GM12878 (cell line): ENCODE results near the gene ABL2. TPM values are rescaled to one million over a fixed set of nuclear protein-coding genes. Genes with fewer than 3 reads are reported as not detected.
A peak's percentile ranks its signal among the peaks of the same experiment; 100 is the strongest.
"Not testable (repeated sequence)": the region's sequence is repeated elsewhere in the genome, so short reads cannot be mapped to it uniquely, and the experiment has no call there.

Experiments used
- ATAC-seq: fragments of 200-7000 bp; cut with Tn5 transposase; 3 replicates; pipeline ENCODE4 v1.9.1; 2020; ENCODE audit warnings: mild to moderate bottlenecking, moderate library complexity
- BruUV-seq: library from RNA; stranded (reverse); fragments of 400-500 nt; replicated peaks from 2 replicates; lab custom pipeline; 2021; lab: Mats Ljungman, UMichigan
- CTCF ChIA-PET: fragments of 300-600 bp; sonication (Branson Sonifier 250); formaldehyde crosslinking; extraction: SDS; loops from one replicate; lab custom pipeline; 2021; ENCODE audit warnings: inconsistent platforms; lab: Yijun Ruan, JAX
- POLR2A ChIA-PET: fragments of 350-600 bp; formaldehyde crosslinking; extraction: SDS; loops from one replicate; lab custom pipeline; 2021; ENCODE audit warnings: inconsistent platforms; lab: Charles Lee
- RAD21 ChIA-PET: fragments of 300-600 bp; sonication (Branson Sonifier 250); formaldehyde crosslinking; loops from one replicate; lab custom pipeline; 2023; ENCODE audit warnings: antibody characterized with exemption; ENCODE audit not compliant: unreplicated experiment; lab: Charles Lee
- SMC1A ChIA-PET: fragments of 300-600 bp; sonication (Branson Sonifier 250); formaldehyde crosslinking; loops from one replicate; lab custom pipeline; 2023; ENCODE audit not compliant: unreplicated experiment, uncharacterized antibody; lab: Charles Lee
- DNase-seq: peaks from one replicate; pipeline ENCODE4 v3.0.0-alpha.2; 2011; ENCODE audit warnings: low read depth, low spot score
- FAIRE-seq: peaks from 3 replicates; lab custom pipeline; 2011; peaks lifted over from hg19 to GRCh38; lab: Jason Lieb, UNC
- H2AFZ ChIP-seq: 2 replicates; pipeline ENCODE4 v1.6.0; 2011; ENCODE audit warnings: low read depth, low read length, control low read depth; ENCODE audit not compliant: control insufficient read depth
- H3K27ac ChIP-seq: 2 replicates; pipeline ENCODE4 v1.5.1; 2011; ENCODE audit warnings: control low read depth; ENCODE audit not compliant: control insufficient read depth, insufficient read depth
- H3K27me3 ChIP-seq, 2 experiments: replicated peaks in 1 of 2; 2 replicates each; pipeline versions ENCODE4 v1.6.0 to v1.6.1; 2011; ENCODE audit warnings: low read length in 1 of 2; ENCODE audit not compliant: control insufficient read depth in 2 of 2, insufficient read depth in 2 of 2
- H3K36me3 ChIP-seq, 2 experiments: 2 replicates each; pipeline ENCODE4 v1.5.1; 2011; ENCODE audit warnings: low read length in 1 of 2; ENCODE audit not compliant: control insufficient read depth in 2 of 2, insufficient read depth in 2 of 2
- H3K4me1 ChIP-seq: 2 replicates; pipeline ENCODE4 v1.6.1; 2011; ENCODE audit warnings: mild to moderate bottlenecking, low read length, moderate library complexity, mixed read lengths; ENCODE audit not compliant: control insufficient read depth, insufficient read depth
- H3K4me2 ChIP-seq: 2 replicates; pipeline ENCODE4 v1.6.0; 2011; ENCODE audit warnings: control low read depth; ENCODE audit not compliant: control insufficient read depth, insufficient read depth
- H3K4me3 ChIP-seq: fragments of 200-600 bp; sonication (generic); 2 replicates; pipeline ENCODE4 v1.5.1; 2016
- H3K79me2 ChIP-seq: 2 replicates; pipeline ENCODE4 v1.6.0; 2011; ENCODE audit warnings: low read length; ENCODE audit not compliant: control insufficient read depth, insufficient read depth
- H3K9ac ChIP-seq: 2 replicates; pipeline ENCODE4 v1.8.0; 2011; ENCODE audit warnings: low read length, control low read depth, mixed read lengths; ENCODE audit not compliant: control insufficient read depth, insufficient read depth
- H3K9me3 ChIP-seq: replicated peaks from 3 replicates; pipeline ENCODE4 v1.5.1; 2011; ENCODE audit warnings: mild to moderate bottlenecking, low read length; ENCODE audit not compliant: control insufficient read depth, insufficient read depth
- H4K20me1 ChIP-seq: 2 replicates; pipeline ENCODE4 v1.6.0; 2011; ENCODE audit not compliant: control insufficient read depth, insufficient read depth
- ATF7 ChIP-seq: fragments of 450-650 bp; IDR thresholded peaks from 2 replicates; pipeline ENCODE4 v1.6.1; 2016; ENCODE audit warnings: low read depth, mild to moderate bottlenecking
- BHLHE40 ChIP-seq, 2 experiments: fragments of 450-650 bp in 1 of 2; IDR thresholded peaks; 2 replicates each; pipeline ENCODE4 v1.6.1; 2011 to 2017; ENCODE audit warnings: low read depth in 2 of 2, borderline replicate concordance in 1 of 2, improper control_type of control experiment in 1 of 2, low read length in 1 of 2, mild to moderate bottlenecking in 1 of 2
- CBX3 ChIP-seq: fragments of 200-600 bp; sonication (generic); IDR thresholded peaks from 2 replicates; pipeline ENCODE4 v1.6.1; 2016; ENCODE audit warnings: low read depth, borderline replicate concordance
- EZH2 ChIP-seq: IDR thresholded peaks from 2 replicates; pipeline ENCODE4 v1.6.1; 2012; ENCODE audit warnings: low read depth, mild to moderate bottlenecking, control low read depth, inconsistent platforms, low read length, borderline replicate concordance; ENCODE audit not compliant: control insufficient read depth
- FOXK2 ChIP-seq: fragments of 450-650 bp; IDR thresholded peaks from 2 replicates; pipeline ENCODE4 v1.6.1; 2017; ENCODE audit warnings: mild to moderate bottlenecking, moderate library complexity
- IKZF2 ChIP-seq, 2 experiments: fragments of 450-650 bp; IDR thresholded peaks; 2 replicates each; pipeline ENCODE4 v1.6.1; 2017; ENCODE audit warnings: mild to moderate bottlenecking in 2 of 2, moderate library complexity in 2 of 2
- MLLT1 ChIP-seq: fragments of 450-650 bp; IDR thresholded peaks from 2 replicates; pipeline ENCODE4 v1.6.1; 2016; ENCODE audit warnings: mild to moderate bottlenecking
- NBN ChIP-seq: fragments of 450-650 bp; IDR thresholded peaks from 2 replicates; pipeline ENCODE4 v1.6.1; 2016
- PKNOX1 ChIP-seq: fragments of 450-650 bp; IDR thresholded peaks from 2 replicates; pipeline ENCODE4 v1.6.1; 2016; ENCODE audit warnings: mild to moderate bottlenecking
- PML ChIP-seq: IDR thresholded peaks from 2 replicates; pipeline ENCODE4 v1.6.1; 2012; ENCODE audit warnings: low read length, inconsistent platforms
- POU2F2 ChIP-seq: IDR thresholded peaks from 3 replicates; pipeline ENCODE4 v1.6.1; 2011; ENCODE audit warnings: low read depth, mild to moderate bottlenecking, low read length, borderline replicate concordance
- SIN3A ChIP-seq: IDR thresholded peaks from 2 replicates; pipeline ENCODE4 v1.6.1; 2012; ENCODE audit warnings: low read depth, low read length, improper control_type of control experiment
- WGBS: methylation state at CpG from one replicate; pipeline ENCODE4 v1.1.6; 2016; ENCODE audit warnings: low lambda C conversion rate; ENCODE audit not compliant: insufficient replicate concordance, insufficient coverage; ENCODE audit errors: missing lambda C conversion rate; 5-methylcytosine and 5-hydroxymethylcytosine counted together
- in situ Hi-C: fragments of 300-500 bp; cut with MboI; formaldehyde crosslinking; loops from 9 replicates; pipeline ENCODE4 v1.14.3; 2018; ENCODE audit warnings: mixed read lengths
- intact Hi-C: fragments of 100-400 bp; cut with micrococcal nuclease; formaldehyde crosslinking; loops from one replicate; pipeline ENCODE4 v1.14.2; 2022; ENCODE audit not compliant: unreplicated experiment
- polyA plus RNA-seq, 11 experiments: library from polyadenylated mRNA; depleted of rRNA in 4 of 11; unstranded in 6 of 11; stranded (reverse) in 5 of 11; fragments of >200 nt; fragmentation: Nextera tagmentation in 4 of 11; fragmentation: Illumina TruSeq in 1 of 11; extraction: Ambion mirVana in 4 of 11; extraction: Trizol in 1 of 11; gene quantifications; 1 replicate in 1 of 11; 2 replicates in 10 of 11; pipeline versions ENCODE4 v1.2.1 to v1.2.3, GENCODE V29; 2011 to 2016; ENCODE audit warnings: inconsistent platforms in 2 of 11, missing spikeins in 2 of 11, low read depth in 1 of 11
- total RNA-seq, 4 experiments: library from RNA; depleted of rRNA in 3 of 4; stranded (reverse); fragments of >200 nt in 3 of 4; fragmentation: Illumina TruSeq in 1 of 4; extraction: Trizol in 1 of 4; gene quantifications; 2 replicates each; pipeline versions ENCODE4 v1.2.1 to v1.2.3, GENCODE V29; 2013 to 2021

Gene ABL2
- total and polyA plus RNA-seq, 10 of the 15 experiments (the other 5 are each of a cell fraction or from before 2014, with no cell fraction given): 0.57 to 9.4 (median 3.6) TPM

- H3K9ac ChIP-seq, H3K4me3 ChIP-seq, SMC1A ChIA-PET, H3K27ac ChIP-seq, H4K20me1 ChIP-seq, H3K4me2 ChIP-seq, H3K4me1 ChIP-seq, DNase-seq, H3K27me3 ChIP-seq, ATAC-seq, H3K36me3 ChIP-seq, RAD21 ChIA-PET, CTCF ChIA-PET, H3K9me3 ChIP-seq, BruUV-seq, POLR2A ChIA-PET, in situ Hi-C loops, H3K79me2 ChIP-seq, FAIRE-seq, intact Hi-C loops, H2AFZ ChIP-seq: not testable (repeated sequence)
- WGBS: 97% methylated on average over 17 of the region's 27 CpGs
Observed at GRCh38 chr1:179135168-179135567, 94.3 kb downstream of the ABL2 start.

- Histone ChIP-seq H2AFZ (peak overlapping the region; percentile 68), H3K27me3 (no peaks in the 10 kb centered on the region), H3K27ac (peak overlapping the region; percentile 47), H3K36me3 (peaks cover 0 to 2% of the 10 kb centered on the region in 2 experiments; a peak in 2 of 4 replicates), H3K4me2 (peak overlapping the region; percentile 1), H4K20me1 (no peaks in the 10 kb centered on the region), H3K4me3 (peak overlapping the region; percentile 11; the same call in 1 of the 2 replicates), H3K9ac (no peak overlapping the region), H3K4me1 (peaks cover 6% of the 10 kb centered on the region), H3K79me2 (no peaks in the 10 kb centered on the region), H3K9me3 (no peaks in the 10 kb centered on the region)
- no TSS peak for BruUV-seq
- SMC1A ChIA-PET: interaction anchor here (1.0 to 1.6 kb wide), 7 partner anchors 8 to 170 kb away, joined by 3 to 6 read pairs (median 3); no protein-coding TSS in a partner anchor
- POLR2A ChIA-PET: no interaction called here
- in situ Hi-C loops (no loop called here), intact Hi-C loops (no loop called here)
- CTCF ChIA-PET: interaction anchor here (0.6 to 2.4 kb wide), 5 partner anchors 8 to 341 kb away, joined by 3 to 8 read pairs (median 4); partner anchors contain the start of gene SOAT1
- WGBS: 70% methylated on average over 10 of the region's 10 CpGs
- ATAC-seq (peak; percentile 99), FAIRE-seq (peak; percentile 76), DNase-seq (peak; percentile 59)
- RAD21 ChIA-PET: interaction anchor here (0.7 to 1.4 kb wide), 5 partner anchors 12 to 53 kb away, joined by 3 to 5 read pairs (median 3); no protein-coding TSS in a partner anchor
- TF ChIP-seq ATF7 (peak; percentile 72), CBX3 (no peak), SIN3A (no peak), MLLT1 (peak; percentile 99), IKZF2 (IDR thresholded peaks at IDR 0.05) (peak; percentile 38 to 56; a peak in 2 of 4 replicates), FOXK2 (peak; percentile 75), BHLHE40 (IDR thresholded peaks at IDR 0.05; ENCODE audit: borderline replicate concordance in 1 of 2, low read depth in 2 of 2, low read length in 1 of 2) (peak in 1 of 2 experiments; percentile 13; a peak in 1 of 4 replicates), NBN (peak; percentile 62; the same call in 1 of the 2 replicates), PML (0 out of 2 replicates have a peak, but pooled peaks have one; percentile 37), POU2F2 (no peak), EZH2 (no peak), PKNOX1 (peak; percentile 52)
Observed at GRCh38 chr1:179129702-179130473, 99.6 kb downstream of the ABL2 start.
